CD4-positive, alpha-beta T cell (primary cell): ENCODE measurements around the gene ZFAND6. TPM values are rescaled to one million over a fixed set of nuclear protein-coding genes. Genes with fewer than 3 reads are reported as not detected.

ENCODE experiments used
- ATAC-seq: fragments of 200-7000 bp; cut with Tn5 transposase; one replicate; pipeline ENCODE4 v1.10.0; 2022; ENCODE audit warnings: mild to moderate bottlenecking; ENCODE audit not compliant: poor library complexity
- CTCF ChIA-PET: fragments of 350-600 bp; sonication (Branson Sonifier 250); formaldehyde crosslinking; loops from one replicate; lab custom pipeline; 2021; ENCODE audit warnings: antibody characterized with exemption, inconsistent platforms; lab: Charles Lee
- POLR2A ChIA-PET: fragments of 350-600 bp; sonication (Branson Sonifier 250); formaldehyde crosslinking; loops from one replicate; lab custom pipeline; 2021; ENCODE audit warnings: antibody characterized with exemption, inconsistent platforms; lab: Charles Lee
- DNase-seq, 14 experiments: peaks; one replicate each; pipeline ENCODE4 v3.0.0-alpha.2; 2013 to 2020; ENCODE audit warnings: mixed read lengths in 2 of 14
- H3K27ac ChIP-seq, 2 donors: one replicate each; pipeline versions ENCODE4 v1.5.1 to v1.7.0; 2013; ENCODE audit warnings: low read length in 2 of 2, low read depth in 1 of 2, mild to moderate bottlenecking in 1 of 2
- H3K27me3 ChIP-seq, 2 experiments: 1 replicate in 1 of 2; 2 replicates in 1 of 2; pipeline versions ENCODE4 v1.6.1 to v1.7.0; 2013; ENCODE audit warnings: low read length in 2 of 2, control low read depth in 1 of 2, mild to moderate bottlenecking in 1 of 2, moderate library complexity in 1 of 2; ENCODE audit not compliant: insufficient read depth in 2 of 2, control insufficient read depth in 1 of 2
- H3K36me3 ChIP-seq: one replicate; pipeline ENCODE4 v1.6.1; 2013; ENCODE audit warnings: low read length, control low read depth; ENCODE audit not compliant: insufficient read depth
- H3K4me1 ChIP-seq: one replicate; pipeline ENCODE4 v1.6.1; 2013; ENCODE audit warnings: low read length, control low read depth; ENCODE audit not compliant: insufficient read depth
- H3K4me3 ChIP-seq: one replicate; pipeline ENCODE4 v1.5.1; 2013; ENCODE audit warnings: mild to moderate bottlenecking, low read length, moderate library complexity
- H3K9me3 ChIP-seq, 2 experiments: 1 replicate in 1 of 2; 2 replicates in 1 of 2; pipeline versions ENCODE4 v1.6.1 to v1.7.0; 2013; ENCODE audit warnings: low read length in 2 of 2, mild to moderate bottlenecking in 2 of 2, control low read depth in 1 of 2, moderate library complexity in 1 of 2; ENCODE audit not compliant: control insufficient read depth in 1 of 2, insufficient read depth in 1 of 2
- H3K27ac Mint-ChIP-seq: one replicate; pipeline ENCODE4 v1.8.0; 2020; ENCODE audit warnings: mixed read lengths
- H3K27me3 Mint-ChIP-seq: one replicate; pipeline ENCODE4 v1.8.0; 2021; ENCODE audit warnings: mixed read lengths
- H3K36me3 Mint-ChIP-seq: one replicate; pipeline ENCODE4 v1.8.0; 2021; ENCODE audit warnings: low read depth, mixed read lengths
- H3K4me1 Mint-ChIP-seq: one replicate; pipeline ENCODE4 v1.8.0; 2021; ENCODE audit warnings: low read depth, mixed read lengths
- H3K4me3 Mint-ChIP-seq: one replicate; pipeline ENCODE4 v1.8.0; 2020; ENCODE audit warnings: mild to moderate bottlenecking, mixed read lengths
- H3K9me3 Mint-ChIP-seq: one replicate; pipeline ENCODE4 v1.8.0; 2020; ENCODE audit warnings: mixed read lengths
- CTCF ChIP-seq: fragments of 200-600 bp; IDR thresholded peaks from one replicate; pipeline ENCODE4 v1.8.0; 2022; ENCODE audit warnings: antibody characterized with exemption, mild to moderate bottlenecking
- intact Hi-C, 2 experiments: fragments of 100-400 bp; cut with DNase I in 1 of 2; cut with micrococcal nuclease in 1 of 2; formaldehyde crosslinking; loops; one replicate each; pipeline versions ENCODE4 v1.15.1 to v1.9.0; 2023 to 2025; cut with DNase I, micrococcal nuclease
- total RNA-seq, 174 experiments: library from RNA in 2 of 174; stranded (reverse) in 2 of 174; gene quantifications; one replicate each; pipeline ENCODE4 v1.2.3 and lab custom pipeline; 2021 to 2026

The ZFAND6 gene
- total RNA-seq, 2 experiments from 2014 or later = 65.5 to 69.2 TPM

GRCh38 chr15:80076321-80077318 lies 17.1 kb downstream of the ZFAND6 start:
- POLR2A ChIA-PET = no interaction called here
- H3K27ac Mint-ChIP-seq = no peak overlapping the region
- DNase-seq = no peak

GRCh38 chr15:80081390-80081789 lies 21.9 kb downstream of the ZFAND6 start:
- Mint-ChIP-seq H3K36me3 (peaks cover 9% of the 10 kb centered on the region), H3K4me3 (no peak overlapping the region), H3K9me3 (no peaks in the 10 kb centered on the region), H3K27me3 (no peaks in the 10 kb centered on the region), H3K27ac (no peak overlapping the region), H3K4me1 (peaks cover 50% of the 10 kb centered on the region)
- H3K27ac ChIP-seq = no peak overlapping the region
- H3K4me1 ChIP-seq = peaks cover 4% of the 10 kb centered on the region
- intact Hi-C loops = no loop called here
- no peak for TF ChIP-seq CTCF
- POLR2A ChIA-PET = interaction anchor here (1.0 kb wide), 1 partner anchor 21 kb away, joined by 5 read pairs; no protein-coding TSS in a partner anchor
- CTCF ChIA-PET = interaction anchor here (1.5 to 1.7 kb wide), 2 partner anchors 9 to 11 kb away, joined by 4 to 9 read pairs; no protein-coding TSS in a partner anchor
- peak in 2 of 14 experiments; percentile 27 to 37 for DNase-seq
- peak; percentile 21 for ATAC-seq
- H3K4me3 ChIP-seq = no peak overlapping the region
- no peaks in the 10 kb centered on the region for H3K27me3 ChIP-seq
- peaks cover 7% of the 10 kb centered on the region for H3K36me3 ChIP-seq
- no peaks in the 10 kb centered on the region for H3K9me3 ChIP-seq

More at GRCh38 chr15:80076321-80077318, 17.1 kb downstream of the ZFAND6 start:
- intact Hi-C loops = loop anchor here in 1 of 2 experiments (10.0 kb wide), 1 partner anchor 48 kb away; no protein-coding TSS in a partner anchor
- Histone ChIP-seq H3K4me3 (no peak overlapping the region), H3K4me1 (no peaks in the 10 kb centered on the region), H3K36me3 (peaks cover 7% of the 10 kb centered on the region), H3K27ac (no peak overlapping the region), H3K27me3 (no peaks in the 10 kb centered on the region), H3K9me3 (no peaks in the 10 kb centered on the region)
- Mint-ChIP-seq H3K4me1 (peaks cover 66% of the 10 kb centered on the region), H3K4me3 (no peak overlapping the region), H3K36me3 (peaks cover 3% of the 10 kb centered on the region), H3K9me3 (no peaks in the 10 kb centered on the region), H3K27me3 (no peaks in the 10 kb centered on the region)
- no peak for ATAC-seq
- CTCF ChIA-PET = interaction anchor here (1.1 kb wide), 1 partner anchor 16 kb away, joined by 3 read pairs; no protein-coding TSS in a partner anchor
- no peak for TF ChIP-seq CTCF

GRCh38 chr15:80087104-80087503 lies 27.6 kb downstream of the ZFAND6 start:
- Mint-ChIP-seq H3K27me3 (no peaks in the 10 kb centered on the region), H3K36me3 (peaks cover 20% of the 10 kb centered on the region), H3K4me1 (peaks cover 69% of the 10 kb centered on the region), H3K27ac (no peak overlapping the region), H3K4me3 (no peak overlapping the region), H3K9me3 (no peaks in the 10 kb centered on the region)
- ChIA-PET POLR2A (no interaction called here), CTCF (no interaction called here)
- H3K36me3 ChIP-seq = no peaks in the 10 kb centered on the region
- no peaks in the 10 kb centered on the region for H3K27me3 ChIP-seq
- peaks cover 4% of the 10 kb centered on the region for H3K4me1 ChIP-seq
- TF ChIP-seq CTCF = no peak
- no peak overlapping the region for H3K27ac ChIP-seq
- no peak overlapping the region for H3K4me3 ChIP-seq
- no peak for ATAC-seq
- no peak for DNase-seq
- intact Hi-C loops = loop anchor here in 1 of 2 experiments (5.0 kb wide), 1 partner anchor 35 kb away; no protein-coding TSS in a partner anchor
- H3K9me3 ChIP-seq = no peaks in the 10 kb centered on the region
